ENCODE results near the gene ANTXR2. TPM values are rescaled to one million over a fixed set of nuclear protein-coding genes. Genes with fewer than 3 reads are reported as not detected.

ANTXR2 gene
- total and polyA plus RNA-seq, 2 donors (not counting 3 experiments of a cell fraction or from before 2014, with no cell fraction given): 6.6 to 64.6 TPM

GRCh38 chr4:79980448-79980847 is 92.6 kb downstream of the ANTXR2 start:
- H3K79me2 ChIP-seq (ENCODE audit: control insufficient read depth, insufficient read depth, low read length): peaks cover 2% of the 10 kb centered on the region
- H3K9ac ChIP-seq (replicated peaks; ENCODE audit: extremely low read depth, insufficient read depth, low read length): no peak overlapping the region
- CTCF ChIA-PET: interaction anchor here (0.6 to 1.9 kb wide), 5 partner anchors 10 to 222 kb away, joined by 3 to 6 read pairs (median 4); no protein-coding TSS in a partner anchor
- no TSS peak for BruUV-seq (replicated peaks)
- H4K20me1 ChIP-seq (replicated peaks; ENCODE audit: control insufficient read depth, extremely low read depth, insufficient read depth, low read length): no peaks in the 10 kb centered on the region
- FAIRE-seq (no peak), DNase-seq (ENCODE audit: low read depth, low spot score) (no peak)
- no peak for TF ChIP-seq FOS (IDR thresholded peaks at IDR 0.05; ENCODE audit: borderline replicate concordance, insufficient read depth, low read length)
- no peak for TF ChIP-seq POLR2AphosphoS5 (IDR thresholded peaks at IDR 0.05; ENCODE audit: insufficient read depth, low read depth, low read length)
- TF ChIP-seq POLR2A (IDR thresholded peaks at IDR 0.05; ENCODE audit: low read depth, low read length): no peak
- TF ChIP-seq MAX (IDR thresholded peaks at IDR 0.05; ENCODE audit: insufficient read depth, insufficient read length): no peak
- TF ChIP-seq GATA2 (IDR thresholded peaks at IDR 0.05; ENCODE audit: insufficient read depth, insufficient read length, low read depth, low read length): no peak
- no peak for TF ChIP-seq CTCF (IDR thresholded peaks at IDR 0.05; ENCODE audit: extremely low read depth in 1 of 2, insufficient read depth in 1 of 2, low read depth in 1 of 2, low read length in 2 of 2)
- no peak for TF ChIP-seq EZH2 (IDR thresholded peaks at IDR 0.05; ENCODE audit: borderline replicate concordance, low read depth, low read length, severe bottlenecking)
- intact Hi-C loops (cut with micrococcal nuclease) (no loop called here), dilution Hi-C loops (cut with MboI; ENCODE audit: extremely low pct_ligation_motif_present, low sequenced_read_pairs) (no loop called here)
- H3K9me3 ChIP-seq (replicated peaks; ENCODE audit: control insufficient read depth, insufficient read depth, low read length): no peaks in the 10 kb centered on the region
- H3K27ac ChIP-seq (ENCODE audit: insufficient read depth, low read depth, low read length): no peak overlapping the region
- H3K9me1 ChIP-seq (replicated peaks; ENCODE audit: control insufficient read depth, extremely low read depth, insufficient read depth, low read length): no peaks in the 10 kb centered on the region
- POLR2A ChIA-PET: no interaction called here
- peaks cover 17% of the 10 kb centered on the region for H3K4me1 ChIP-seq (ENCODE audit: control insufficient read depth, extremely low read depth, insufficient read depth, low read length)
- no peak overlapping the region for H3K4me2 ChIP-seq (ENCODE audit: insufficient read depth, low read length)
- H3K4me3 ChIP-seq (replicated peaks in 1 of 3; ENCODE audit: insufficient read depth in 1 of 3, low read depth in 1 of 3, low read length in 3 of 3): no peak overlapping the region
- H3K36me3 ChIP-seq (ENCODE audit: control insufficient read depth in 2 of 2, extremely low read depth in 1 of 2, insufficient read depth in 2 of 2, low read length in 2 of 2): peaks cover 0 to 13% of the 10 kb centered on the region in 2 experiments
- no peaks in the 10 kb centered on the region for H3K27me3 ChIP-seq (ENCODE audit: control insufficient read depth in 2 of 2, insufficient read depth in 2 of 2, low read length in 2 of 2)
- H2AFZ ChIP-seq (ENCODE audit: low read depth, low read length): no peak overlapping the region

Data from endothelial cell of umbilical vein (primary cell).